ENCODE measurements around the gene TRRAP. TPM values are rescaled to one million over a fixed set of nuclear protein-coding genes. Genes with fewer than 3 reads are reported as not detected.

Gene TRRAP
- total and polyA plus RNA-seq, 2 of the 4 experiments (the other 2 are of a cell fraction): 12.5 to 18.1 TPM

DNA sequence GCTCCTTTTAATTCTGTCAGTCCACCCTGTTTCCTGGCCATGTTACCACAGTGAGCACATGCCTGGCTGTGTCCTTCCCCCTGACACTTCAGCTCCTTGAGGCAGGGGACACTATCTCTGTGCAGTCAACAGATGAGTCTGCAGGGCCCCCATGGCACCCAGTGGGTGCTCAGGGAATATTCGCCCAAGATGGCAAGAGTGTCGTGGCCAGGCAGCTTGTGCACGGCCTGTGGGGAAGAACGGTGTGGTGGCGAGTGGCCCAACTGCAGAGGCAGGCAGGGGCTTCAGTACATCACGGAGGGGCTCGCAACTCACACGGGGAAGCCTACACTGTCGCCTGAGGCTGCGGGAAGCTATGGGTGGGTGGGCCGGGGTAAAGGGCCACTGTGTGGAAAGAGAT is 91.1 kb downstream of the TRRAP start:
- no TSS peak for BruUV-seq (replicated peaks)

More for the DNA sequence above, 91.1 kb downstream of the TRRAP start:
- H3K4me3 ChIP-seq (ENCODE audit: insufficient read depth, low read depth, low read length): no peak overlapping the region
- no peak overlapping the region for H2BK120ac ChIP-seq (ENCODE audit: low read depth, low read length)
- dilution Hi-C loops (cut with HindIII; ENCODE audit: low sequenced_read_pairs, unreplicated experiment) (no loop called here), intact Hi-C loops (cut with micrococcal nuclease) (no loop called here), in situ Hi-C loops (cut with MboI; ENCODE audit: low sequenced_read_pairs) (no loop called here)
- ATAC-seq (ENCODE audit: low read depth) (no peak), DNase-seq (no peak)
- no peaks in the 10 kb centered on the region; the same call in 1 of the 2 replicates for H4K20me1 ChIP-seq (ENCODE audit: insufficient read depth, low read length)
- H3K27ac ChIP-seq (ENCODE audit: insufficient read depth, low read length): no peak overlapping the region
- H3K4me1 ChIP-seq (ENCODE audit: control insufficient read depth, insufficient read depth, low read length): no peaks in the 10 kb centered on the region
- H2AK5ac ChIP-seq (ENCODE audit: low read depth, low read length): no peak overlapping the region
- H4K5ac ChIP-seq (ENCODE audit: low read depth, low read length): no peak overlapping the region
- H2BK15ac ChIP-seq (ENCODE audit: low read depth, low read length): no peak overlapping the region
- H2BK20ac ChIP-seq (ENCODE audit: low read depth, low read length): no peak overlapping the region
- H4K91ac ChIP-seq (ENCODE audit: insufficient read depth, low read depth, low read length): no peak overlapping the region
- H3K27me3 ChIP-seq (ENCODE audit: control insufficient read depth, insufficient read depth, low read length): no peaks in the 10 kb centered on the region
- H3K23ac ChIP-seq (ENCODE audit: low read depth, low read length): no peak overlapping the region
- H2AK9ac ChIP-seq (replicated peaks; ENCODE audit: low read depth, low read length, poor library complexity): no peak overlapping the region
- H3K79me1 ChIP-seq (ENCODE audit: low read depth in 1 of 2, low read length in 2 of 2): peaks cover 0 to 2% of the 10 kb centered on the region in 2 experiments; a peak in 2 of 4 replicates
- H3K9me1 ChIP-seq (ENCODE audit: insufficient read depth, low read length): no peaks in the 10 kb centered on the region; the same call in 1 of the 2 replicates
- no peak overlapping the region for H3K18ac ChIP-seq (ENCODE audit: low read depth, low read length)
- no peak overlapping the region for H4K8ac ChIP-seq (ENCODE audit: low read depth in 2 of 2, low read length in 2 of 2)
- peaks cover 79% of the 10 kb centered on the region for H3K36me3 ChIP-seq (ENCODE audit: control insufficient read depth, insufficient read depth, low read length)
- H3K9me3 ChIP-seq (ENCODE audit: control insufficient read depth, insufficient read depth, low read length): no peaks in the 10 kb centered on the region
- no peak overlapping the region for H3K56ac ChIP-seq (ENCODE audit: extremely low read depth, insufficient read depth, low read length)
- no peak overlapping the region for H3K9ac ChIP-seq (ENCODE audit: low read depth, low read length)
- H2BK5ac ChIP-seq (ENCODE audit: low read depth, low read length, poor library complexity, severe bottlenecking): no peak overlapping the region
- H2AFZ ChIP-seq (replicated peaks; ENCODE audit: low read length, poor library complexity): no peak overlapping the region
- H3K14ac ChIP-seq (replicated peaks; ENCODE audit: low read depth, low read length): no peak overlapping the region
- 100% methylated on average over 2 of the region's 11 CpGs; no CpG with 5 or more reads in 1 of the 2 experiments for WGBS, 2 experiments (ENCODE audit: extremely low coverage in 2 of 2, insufficient read length in 1 of 2)
- ChIA-PET POLR2A (ENCODE audit: unreplicated experiment) (no interaction called here), CTCF (no interaction called here)
- H3K4ac ChIP-seq (ENCODE audit: low read depth, low read length): no peak overlapping the region
- no peak overlapping the region for H3K4me2 ChIP-seq (ENCODE audit: low read depth, low read length)
- no peak for TF ChIP-seq CTCF (conservative IDR thresholded peaks at IDR 0.05; ENCODE audit: low read depth, low read length)
- TF ChIP-seq NFE2L2 (IDR thresholded peaks at IDR 0.05; ENCODE audit: low read depth, low read length): no peak
- TF ChIP-seq CEBPB (IDR thresholded peaks at IDR 0.05; ENCODE audit: low read depth, low read length): no peak
- TF ChIP-seq RCOR1 (IDR thresholded peaks at IDR 0.05; ENCODE audit: insufficient replicate concordance, low read length): no peak
- no peak for TF ChIP-seq MAZ (IDR thresholded peaks at IDR 0.05; ENCODE audit: borderline replicate concordance, low read depth, low read length)
- no peak for TF ChIP-seq SMC3 (IDR thresholded peaks at IDR 0.05; ENCODE audit: low read depth, low read length)
- no peak for TF ChIP-seq FOS (IDR thresholded peaks at IDR 0.05; ENCODE audit: low read depth, low read length)
- TF ChIP-seq CHD1 (IDR thresholded peaks at IDR 0.05; ENCODE audit: low read depth, low read length): no peak
- TF ChIP-seq MAFK (IDR thresholded peaks at IDR 0.05; ENCODE audit: low read depth, low read length): no peak
- TF ChIP-seq RFX5 (IDR thresholded peaks at IDR 0.05; ENCODE audit: low read depth, low read length): no peak
